Urinary bladder (tissue), 4 donors: Measurements from ENCODE around the gene CDK18. TPM values are rescaled to one million over a fixed set of nuclear protein-coding genes. Genes with fewer than 3 reads are reported as not detected.

Source experiments
- DNase-seq: peaks from one replicate; pipeline ENCODE4 v3.0.0-alpha.2; 2015; ENCODE audit errors: extremely low spot score
- H3K27ac ChIP-seq: one replicate; pipeline ENCODE4 v1.5.1; 2013; ENCODE audit warnings: low read depth, mild to moderate bottlenecking, moderate library complexity
- H3K36me3 ChIP-seq: one replicate; pipeline ENCODE4 v1.6.1; 2013; ENCODE audit warnings: mild to moderate bottlenecking, moderate library complexity; ENCODE audit not compliant: insufficient read depth
- H3K4me1 ChIP-seq: one replicate; pipeline ENCODE4 v1.6.1; 2013; ENCODE audit warnings: mild to moderate bottlenecking, moderate library complexity; ENCODE audit not compliant: insufficient read depth
- H3K4me3 ChIP-seq: one replicate; pipeline ENCODE4 v1.5.1; 2013; ENCODE audit warnings: low read depth, low read length
- WGBS: extraction: QIAGEN DNeasy Blood & Tissue Kit; methylation state at CpG from one replicate; pipeline ENCODE4 v1.1.7; 2013; 5-methylcytosine and 5-hydroxymethylcytosine counted together
- polyA plus RNA-seq: library from polyadenylated mRNA; stranded (reverse); fragments of 200-250 nt; gene quantifications from one replicate; pipeline ENCODE4 v1.2.3, GENCODE V29; 2013
- total RNA-seq: library from RNA; depleted of rRNA; stranded (reverse); fragments of >200 nt; gene quantifications from one replicate; pipeline ENCODE4 v1.2.3, GENCODE V29; 2014
- donor health status: healthy with polysubstance abuse.
- donor health status: healthy.

The CDK18 gene
- total and polyA plus RNA-seq, 2 donors = 3.5 to 6.0 TPM

DNA sequence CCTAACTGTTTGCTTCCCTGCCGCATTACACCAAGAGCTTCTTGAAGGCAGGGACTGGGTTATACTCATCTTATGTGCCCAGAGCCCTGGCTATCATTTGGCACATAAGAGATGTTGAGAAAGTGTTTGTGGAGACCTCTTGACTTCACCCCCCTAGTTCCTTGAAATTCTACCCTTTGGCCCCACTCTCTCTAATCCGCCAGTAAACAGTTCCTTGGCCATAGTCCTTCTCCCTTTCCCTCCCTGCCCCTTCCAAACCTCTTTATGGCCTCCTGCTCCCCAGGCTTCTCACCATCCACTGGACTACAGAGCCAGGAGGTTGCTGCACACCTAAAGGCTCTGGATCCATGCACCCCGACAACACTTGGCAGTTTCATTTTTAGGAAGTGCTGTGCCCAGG lies 1.5 kb upstream of the CDK18 start:
- 76% methylated on average over 3 of the region's 3 CpGs for WGBS

DNA sequence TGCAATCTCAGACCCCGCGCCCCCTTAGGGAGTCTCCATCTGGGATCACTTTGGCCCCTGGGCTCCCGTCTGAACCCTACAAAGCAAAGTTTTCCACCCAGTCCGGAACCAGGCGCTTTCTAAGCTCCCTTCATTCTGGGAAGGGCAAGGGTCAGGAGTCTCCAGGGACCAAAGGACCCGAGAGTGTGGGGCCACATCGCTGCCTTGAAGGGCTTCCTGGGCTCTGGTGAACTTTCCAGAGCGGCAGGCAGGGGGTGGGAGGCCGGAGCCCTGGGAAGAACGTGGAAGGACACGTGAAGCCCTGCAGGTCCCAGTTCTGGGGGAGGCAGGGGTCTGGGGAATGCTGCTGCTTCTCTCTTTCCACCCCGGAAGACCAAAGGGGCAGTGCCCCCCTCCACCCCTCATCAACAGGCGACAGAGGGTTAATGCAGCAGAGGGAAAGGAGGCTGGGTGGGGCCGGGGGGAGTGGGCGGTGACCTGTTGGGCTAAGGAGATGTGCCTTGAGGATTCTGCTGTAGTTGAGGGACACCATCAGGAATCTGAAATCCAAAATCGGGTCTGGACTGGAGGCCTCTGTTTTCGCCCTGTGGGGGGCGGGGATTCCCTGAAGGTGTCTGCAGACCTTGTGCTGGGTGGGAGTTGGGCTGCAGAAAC lies 734 bp downstream of the CDK18 start:
- WGBS = 13% methylated on average over 18 of the region's 18 CpGs
- Histone ChIP-seq H3K27ac (no peak overlapping the region), H3K4me3 (peak overlapping the region; percentile 46), H3K36me3 (no peaks in the 10 kb centered on the region), H3K4me1 (no peaks in the 10 kb centered on the region)
- DNase-seq = no peak

More for the DNA sequence above, 1.5 kb upstream of the CDK18 start:
- DNase-seq = no peak
- no peaks in the 10 kb centered on the region for H3K4me1 ChIP-seq
- no peak overlapping the region for H3K27ac ChIP-seq
- H3K4me3 ChIP-seq = no peak overlapping the region
- no peaks in the 10 kb centered on the region for H3K36me3 ChIP-seq

DNA sequence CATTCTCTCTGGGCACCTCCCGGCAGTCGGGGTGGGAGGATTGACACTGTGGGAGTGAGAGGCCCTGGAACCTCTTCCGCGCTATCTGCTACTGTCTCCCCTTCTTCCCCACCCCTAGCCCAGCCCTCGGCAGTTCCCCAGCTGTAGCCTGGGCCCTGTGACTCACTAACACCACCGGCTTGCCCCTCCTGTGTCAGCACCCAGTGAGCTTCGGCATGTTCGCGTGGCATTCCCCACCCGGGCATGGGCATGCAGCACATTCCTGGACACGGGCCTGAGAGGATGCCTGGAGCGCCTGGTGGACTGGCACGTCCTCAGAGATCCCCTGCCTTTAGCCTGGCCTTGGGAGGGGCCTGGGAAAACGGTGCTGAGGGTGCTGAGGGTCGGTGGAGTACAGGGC lies 1.3 kb downstream of the CDK18 start:
- Histone ChIP-seq H3K27ac (no peak overlapping the region), H3K4me1 (no peaks in the 10 kb centered on the region), H3K4me3 (peak overlapping the region; percentile 46), H3K36me3 (no peaks in the 10 kb centered on the region)
- 46% methylated on average over 15 of the region's 15 CpGs for WGBS
- DNase-seq = no peak

DNA sequence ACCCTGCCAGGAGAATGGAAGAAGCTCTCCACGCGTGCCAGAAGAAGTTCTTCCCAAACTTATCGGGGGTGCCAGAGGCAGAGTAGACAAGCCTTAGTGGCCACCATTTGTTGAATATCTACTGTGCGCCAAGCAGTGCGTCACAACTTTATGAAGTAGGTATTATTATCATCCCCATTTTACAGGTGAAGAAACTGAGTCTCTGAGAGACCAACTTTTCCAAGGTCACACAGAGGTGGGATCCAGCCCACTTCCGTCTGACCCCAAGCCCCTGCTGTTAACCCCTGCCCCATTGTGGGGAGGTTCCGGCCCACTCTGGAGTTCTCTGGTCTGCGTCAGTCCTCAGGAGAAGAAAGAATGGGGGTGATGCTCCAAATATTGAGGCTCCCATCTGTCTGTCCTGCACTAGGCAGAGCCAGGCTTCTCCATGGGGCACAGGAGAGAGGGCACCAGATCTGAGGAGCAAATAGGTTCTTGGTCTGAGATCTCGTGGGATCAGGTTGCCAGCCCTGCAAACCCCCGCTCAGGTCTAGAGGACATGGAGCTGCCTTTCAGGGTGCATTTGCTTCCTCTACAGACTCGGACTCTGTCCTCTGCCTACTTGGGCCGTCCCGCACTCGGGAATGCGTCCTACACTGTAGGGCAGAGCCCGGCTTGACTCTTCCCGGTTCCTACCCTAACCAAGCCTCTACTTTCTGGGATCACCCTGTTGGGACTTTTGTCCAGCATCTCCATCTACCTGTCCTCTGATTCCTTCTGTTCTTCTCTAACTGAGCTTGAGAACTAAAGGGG lies 2.1 kb downstream of the CDK18 start:
- H3K36me3 ChIP-seq = no peaks in the 10 kb centered on the region
- no peak overlapping the region for H3K27ac ChIP-seq
- no peak overlapping the region for H3K4me3 ChIP-seq
- DNase-seq = no peak
- H3K4me1 ChIP-seq = no peaks in the 10 kb centered on the region
- 95% methylated on average over 17 of the region's 17 CpGs for WGBS

DNA sequence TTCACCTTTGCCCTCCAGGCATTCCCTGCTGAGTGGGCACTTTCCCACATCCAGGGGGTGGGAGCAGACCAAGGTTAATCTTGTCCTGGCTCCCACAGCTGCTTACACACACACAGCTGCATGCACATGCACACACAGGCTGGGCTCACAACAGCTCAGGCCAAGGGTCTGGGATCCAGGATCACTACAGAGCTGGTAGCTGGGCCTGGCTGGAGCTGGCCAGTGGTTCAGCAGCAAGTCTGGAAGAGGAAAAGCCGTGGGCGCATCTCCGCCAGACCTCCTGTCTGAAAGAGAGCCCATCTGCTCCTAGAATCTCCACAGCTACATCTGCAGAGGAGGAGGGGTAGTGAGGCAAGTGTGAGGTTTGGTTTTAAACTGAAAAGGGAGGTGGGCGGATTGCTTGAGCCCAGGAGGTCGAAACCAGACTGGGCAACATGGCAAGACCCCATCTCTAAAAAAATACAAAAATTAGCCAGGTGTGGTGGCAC lies 3.8 kb downstream of the CDK18 start:
- Histone ChIP-seq H3K27ac (no peak overlapping the region), H3K36me3 (no peaks in the 10 kb centered on the region), H3K4me1 (no peaks in the 10 kb centered on the region), H3K4me3 (no peak overlapping the region)
- WGBS = 87% methylated on average over 5 of the region's 5 CpGs
- DNase-seq = no peak

DNA sequence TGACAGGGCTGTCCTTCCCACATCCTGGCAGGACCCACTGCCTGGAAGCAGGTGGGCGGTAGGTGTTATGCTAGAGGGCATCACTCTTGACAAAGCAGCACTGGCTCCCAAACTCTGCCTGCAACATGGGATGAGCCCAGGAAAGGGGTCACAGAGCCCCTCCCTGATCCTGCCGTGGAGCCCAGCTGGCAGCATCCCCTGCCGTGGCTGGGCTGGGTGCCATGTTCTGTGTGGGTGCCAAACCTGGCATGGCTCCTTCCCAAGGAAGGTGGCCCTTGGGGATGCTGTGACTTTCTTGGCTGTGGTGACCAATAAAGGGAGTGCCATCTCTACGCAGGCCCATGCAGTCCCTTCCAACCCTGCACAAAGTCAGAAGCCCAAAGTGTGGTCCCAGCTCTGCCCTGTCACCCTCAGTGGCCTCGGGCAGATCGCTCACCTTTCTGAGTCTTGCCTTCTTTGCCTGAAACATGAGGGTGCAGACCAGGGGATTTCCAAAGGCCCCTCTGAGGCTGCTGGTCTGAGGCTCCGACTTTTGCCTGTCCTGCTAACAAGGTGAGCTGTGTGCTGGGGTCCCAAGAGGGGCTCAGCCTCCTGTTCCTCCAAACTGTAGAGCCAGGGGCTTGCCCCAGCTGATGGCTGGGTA lies 6.0 kb downstream of the CDK18 start:
- H3K36me3 ChIP-seq = no peaks in the 10 kb centered on the region
- no peak for DNase-seq
- no peaks in the 10 kb centered on the region for H3K4me1 ChIP-seq
- no peak overlapping the region for H3K27ac ChIP-seq
- 80% methylated on average over 7 of the region's 7 CpGs for WGBS
- H3K4me3 ChIP-seq = no peak overlapping the region

DNA sequence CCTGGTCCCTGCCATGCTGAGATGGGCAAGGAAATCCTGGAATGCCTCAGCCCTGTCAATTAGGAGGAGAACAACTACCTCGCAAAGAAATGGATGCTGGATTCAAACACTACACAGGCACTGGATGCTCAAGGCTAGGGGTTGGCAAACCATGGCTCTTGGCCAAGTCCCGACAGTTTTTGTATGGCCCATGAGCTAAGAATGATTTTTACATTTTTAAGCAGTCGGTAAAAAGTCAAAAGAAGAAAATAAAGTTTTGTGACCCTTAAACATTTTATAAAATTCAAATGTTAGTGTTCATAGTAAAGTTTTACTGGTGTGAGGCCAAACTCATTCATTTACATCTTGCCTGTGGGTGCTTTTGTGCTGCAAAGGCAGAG lies 6.5 kb downstream of the CDK18 start:
- Histone ChIP-seq H3K4me1 (no peaks in the 10 kb centered on the region), H3K4me3 (no peak overlapping the region), H3K36me3 (no peaks in the 10 kb centered on the region), H3K27ac (no peak overlapping the region)
- WGBS = 74% methylated on average over 3 of the region's 3 CpGs
- DNase-seq = no peak

DNA sequence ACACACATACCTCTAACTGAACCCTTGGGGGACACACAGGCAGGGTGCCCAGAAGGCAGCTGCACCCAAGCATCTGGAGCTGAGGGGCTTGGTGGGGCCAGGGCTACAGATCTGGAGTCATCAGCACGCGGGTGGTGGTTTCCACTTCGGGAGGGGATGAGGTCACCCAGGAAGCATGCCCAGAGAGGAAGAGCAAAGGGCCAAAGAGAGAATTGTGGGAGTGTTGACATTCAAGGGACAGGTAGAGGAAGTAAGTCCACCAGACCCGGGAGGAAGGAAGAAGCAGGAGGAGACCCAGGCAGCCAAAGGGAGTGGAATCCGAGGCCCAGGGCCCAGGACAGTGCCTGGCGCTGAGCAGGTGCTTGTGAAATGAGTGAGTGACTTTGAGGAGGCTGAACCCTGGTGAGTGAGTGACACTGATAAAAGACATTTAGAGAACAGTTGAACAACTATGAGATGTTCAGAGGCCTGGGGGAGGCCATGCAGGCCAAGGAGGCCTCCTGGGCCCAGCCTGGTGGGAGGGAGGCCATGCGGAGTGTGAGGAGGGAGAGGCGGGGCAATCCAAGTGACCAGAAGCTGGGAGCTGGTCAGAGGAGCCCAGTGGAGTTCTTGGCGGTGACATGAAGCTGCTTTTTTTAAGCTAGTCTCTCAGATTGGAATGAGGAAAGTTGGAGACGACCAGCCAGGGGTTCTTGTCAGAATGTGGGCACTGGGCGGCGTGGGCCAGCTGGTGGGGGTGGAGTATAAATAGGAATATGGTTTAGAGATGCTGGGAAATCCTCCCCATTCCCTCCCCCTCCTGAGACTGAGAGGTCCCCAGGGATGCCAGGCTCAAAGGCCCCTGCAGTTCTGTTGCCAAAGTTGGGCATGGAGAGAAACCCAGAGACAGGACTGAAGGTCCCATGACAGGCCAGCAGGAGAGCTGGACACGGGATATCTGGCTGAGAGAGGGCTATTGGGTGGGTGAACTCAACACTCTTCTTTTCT lies 7.9 kb downstream of the CDK18 start:
- WGBS = 70% methylated on average over 13 of the region's 13 CpGs
- H3K4me1 ChIP-seq = no peaks in the 10 kb centered on the region
- no peak for DNase-seq

DNA sequence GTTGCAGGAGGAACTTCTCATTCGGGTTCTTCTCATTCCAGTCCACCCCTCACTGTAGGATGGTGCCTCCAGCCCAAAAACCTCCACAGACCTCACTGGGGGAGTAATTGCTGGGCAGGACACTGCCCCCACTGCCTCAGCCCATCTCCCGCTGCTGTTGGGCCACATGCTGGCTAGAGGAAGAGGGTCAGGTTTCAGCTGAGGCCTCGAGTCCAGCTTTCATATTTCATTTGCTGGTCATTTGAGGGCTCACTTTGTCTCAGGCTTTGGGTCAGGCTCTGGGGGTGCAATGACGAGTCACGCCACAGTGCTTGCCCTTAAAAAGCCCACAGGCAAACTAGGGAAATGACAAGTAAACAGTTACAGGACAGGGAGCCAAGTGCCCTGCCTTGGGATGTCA lies 9.3 kb downstream of the CDK18 start:
- WGBS = 87% methylated on average over 5 of the region's 5 CpGs
- H3K4me3 ChIP-seq = no peak overlapping the region
- DNase-seq = no peak
- H3K36me3 ChIP-seq = no peaks in the 10 kb centered on the region
- no peaks in the 10 kb centered on the region for H3K4me1 ChIP-seq
- no peak overlapping the region for H3K27ac ChIP-seq

More for the DNA sequence above, 7.9 kb downstream of the CDK18 start:
- H3K27ac ChIP-seq = no peak overlapping the region
- no peak overlapping the region for H3K4me3 ChIP-seq
- no peaks in the 10 kb centered on the region for H3K36me3 ChIP-seq

DNA sequence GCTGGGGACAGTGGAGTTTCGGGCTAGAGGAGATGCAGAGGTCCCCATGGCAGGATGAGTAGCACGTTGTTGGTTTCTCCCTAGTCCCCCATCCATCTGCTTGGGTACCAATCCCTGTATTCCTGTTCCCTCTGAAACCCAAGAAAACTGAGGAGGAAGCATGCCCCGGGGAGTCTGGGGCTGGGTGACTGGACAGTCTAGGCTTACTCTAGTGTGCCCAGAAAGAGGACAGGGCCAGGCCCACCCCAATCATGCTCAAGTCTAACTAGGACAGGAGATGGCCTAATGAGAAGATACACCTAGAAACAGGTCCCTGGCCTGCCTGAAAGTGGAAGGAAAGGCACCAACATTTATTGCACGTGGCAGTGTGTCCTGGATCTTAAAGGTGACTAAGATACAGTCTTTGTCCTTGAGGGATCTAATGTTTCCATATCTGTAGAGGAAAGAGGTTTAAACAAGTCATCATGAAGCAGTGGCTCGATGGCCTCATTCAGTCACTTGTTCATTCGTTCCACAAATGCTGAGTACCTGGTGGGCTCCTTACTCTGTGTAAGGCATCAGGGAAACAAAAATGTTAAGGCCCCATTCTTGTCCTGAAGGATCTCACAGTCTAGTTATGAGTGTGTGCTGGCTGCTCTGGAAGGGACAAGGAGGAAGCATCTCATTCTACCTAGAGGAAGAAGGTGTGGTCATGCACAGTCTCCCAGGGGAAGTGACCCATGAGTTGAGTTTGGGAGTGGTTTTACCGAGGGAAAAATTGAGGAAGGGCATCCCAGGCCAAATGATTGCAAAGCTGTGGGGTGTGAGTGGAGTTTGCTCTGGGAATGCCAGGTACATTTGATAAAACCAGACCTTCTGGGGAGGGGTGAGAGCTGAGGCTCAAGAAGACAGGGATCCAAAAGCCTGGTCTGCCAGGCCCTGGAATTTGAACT lies 10.0 kb downstream of the CDK18 start:
- Histone ChIP-seq H3K4me1 (no peaks in the 10 kb centered on the region), H3K36me3 (no peaks in the 10 kb centered on the region), H3K4me3 (no peak overlapping the region), H3K27ac (no peak overlapping the region)
- DNase-seq = no peak
- 89% methylated on average over 7 of the region's 7 CpGs for WGBS

DNA sequence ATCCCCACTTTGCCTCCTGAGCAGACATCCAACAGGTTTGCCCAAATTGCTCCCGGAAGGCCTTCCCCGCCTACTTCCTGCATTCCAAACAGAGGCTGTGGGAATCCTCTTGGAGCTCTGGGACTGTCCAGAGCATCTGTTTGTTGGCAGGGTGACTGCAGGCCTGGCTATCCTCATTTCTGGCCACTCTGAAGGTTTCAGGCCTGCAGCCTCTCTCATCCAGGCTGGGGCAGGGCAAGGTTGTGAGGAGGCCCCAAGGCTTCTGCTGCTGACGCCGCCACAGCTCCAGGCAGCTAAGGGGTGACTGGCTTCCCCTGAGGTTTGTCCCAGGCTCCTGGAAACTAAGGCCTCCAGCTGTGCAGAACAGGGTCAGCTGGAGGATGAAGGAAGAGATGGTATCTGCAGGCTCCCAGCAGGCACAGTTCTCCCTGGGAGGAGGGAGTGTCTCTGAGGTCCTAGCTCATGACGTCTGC lies 11.3 kb downstream of the CDK18 start:
- Histone ChIP-seq H3K36me3 (no peaks in the 10 kb centered on the region), H3K4me3 (no peak overlapping the region), H3K4me1 (no peaks in the 10 kb centered on the region), H3K27ac (no peak overlapping the region)
- DNase-seq = no peak
- WGBS = 35% methylated on average over 5 of the region's 5 CpGs

DNA sequence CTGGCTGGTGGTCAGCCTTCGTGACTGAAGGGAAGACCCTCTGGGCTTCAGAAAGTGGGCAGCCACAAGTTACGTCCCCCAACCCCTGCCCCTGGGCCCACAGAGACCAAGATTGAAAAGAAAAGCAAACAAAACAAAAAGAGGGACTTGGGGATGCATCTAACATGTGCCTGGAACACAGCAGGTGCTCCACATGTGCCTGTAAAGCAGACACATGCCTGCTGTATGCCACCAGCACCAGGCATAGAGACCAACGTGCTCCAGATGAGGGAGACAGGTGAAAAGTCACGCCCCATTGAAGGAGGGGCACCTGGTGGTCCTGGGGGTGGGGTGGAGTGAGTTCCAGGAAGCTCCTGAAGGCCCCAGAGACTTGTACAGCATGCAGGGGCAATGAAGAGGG lies 11.9 kb downstream of the CDK18 start:
- no peak overlapping the region for H3K4me3 ChIP-seq
- no peak overlapping the region for H3K27ac ChIP-seq
- H3K36me3 ChIP-seq = no peaks in the 10 kb centered on the region
- 86% methylated on average over 4 of the region's 4 CpGs for WGBS
- no peaks in the 10 kb centered on the region for H3K4me1 ChIP-seq
- DNase-seq = no peak
